Middle frontal gyrus (tissue), 1 donor: ENCODE measurements around the gene TDRD1.

Source experiments
- DNase-seq: peaks from one replicate; pipeline ENCODE4 v3.0.0-alpha.2; 2015; ENCODE audit warnings: low spot score; ENCODE audit errors: extremely low spot score

TDRD1 gene

GRCh38 chr10:114234132-114234531 is 55.0 kb downstream of the TDRD1 start:
- no peak for DNase-seq

- no peak for DNase-seq
These were observed 60.2 kb downstream of the TDRD1 start, which contains the start of gene VWA2 for GRCh38 chr10:114239117-114239993. Gene VWA2 (plus strand): TSS chr10:114239254. CDS start chr10:114248714, 9,460 bp downstream.

GRCh38 chr10:114239994-114240345 is 60.8 kb downstream of the TDRD1 start:
- DNase-seq, result no peak

GRCh38 chr10:114242235-114242634 is 63.1 kb downstream of the TDRD1 start:
- no peak for DNase-seq

- no peak for DNase-seq
These were observed 64.5 kb downstream of the TDRD1 start for GRCh38 chr10:114243661-114244060.

GRCh38 chr10:114244126-114244525 is 65.0 kb downstream of the TDRD1 start:
- DNase-seq, result no peak

GRCh38 chr10:114245121-114245791 is 66.1 kb downstream of the TDRD1 start:
- DNase-seq, result no peak

GRCh38 chr10:114246679-114247305 is 67.6 kb downstream of the TDRD1 start:
- DNase-seq, result no peak

- no peak for DNase-seq
These were observed 71.1 kb downstream of the TDRD1 start for GRCh38 chr10:114250236-114250635.

GRCh38 chr10:114250716-114251115 is 71.6 kb downstream of the TDRD1 start:
- no peak for DNase-seq

GRCh38 chr10:114252092-114252491 is 72.9 kb downstream of the TDRD1 start:
- no peak for DNase-seq

GRCh38 chr10:114252883-114253282 is 73.7 kb downstream of the TDRD1 start:
- no peak for DNase-seq

- DNase-seq, result no peak
These were observed 76.1 kb downstream of the TDRD1 start for GRCh38 chr10:114255227-114255626.

- DNase-seq, result no peak
These were observed 77.0 kb downstream of the TDRD1 start for GRCh38 chr10:114256008-114256765.

- DNase-seq, result no peak
These were observed 77.7 kb downstream of the TDRD1 start for GRCh38 chr10:114256822-114257221.

- no peak for DNase-seq
These were observed 78.3 kb downstream of the TDRD1 start for GRCh38 chr10:114257498-114257897.

GRCh38 chr10:114258274-114258840 is 79.2 kb downstream of the TDRD1 start:
- DNase-seq, result no peak

GRCh38 chr10:114259824-114260223 is 80.7 kb downstream of the TDRD1 start:
- DNase-seq, result no peak

- DNase-seq, result no peak
These were observed 81.2 kb downstream of the TDRD1 start for GRCh38 chr10:114260366-114260765.

GRCh38 chr10:114261076-114261475 is 81.9 kb downstream of the TDRD1 start:
- DNase-seq, result no peak

GRCh38 chr10:114262496-114262895 is 83.3 kb downstream of the TDRD1 start:
- no peak for DNase-seq
